ENCODE measurements around the gene PRDM8.

DNA sequence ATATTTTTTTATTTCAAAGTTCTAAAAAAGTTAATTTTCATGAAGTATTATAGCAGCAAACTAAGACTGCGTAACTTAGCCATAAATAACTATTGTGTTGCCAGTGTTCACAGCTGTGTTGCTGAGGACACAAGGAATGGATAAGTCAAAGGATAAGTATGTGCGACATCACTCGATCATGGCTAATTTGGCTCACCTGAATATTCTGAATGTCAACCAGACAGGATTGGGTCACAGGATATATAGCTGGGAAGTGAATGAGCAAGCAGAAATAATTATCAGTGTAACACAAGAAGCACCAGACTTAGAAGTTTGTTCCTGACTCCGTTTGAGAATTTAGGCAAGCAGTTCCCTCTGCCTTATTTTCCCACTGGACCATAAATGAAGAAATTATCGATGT, 33.9 kb downstream of the PRDM8 start:
- TF ChIP-seq POLR2A (IDR thresholded peaks at IDR 0.05; ENCODE audit: low read depth, low read length) (no peak), TAF1 (IDR thresholded peaks at IDR 0.05; ENCODE audit: borderline replicate concordance, low read depth, low read length) (no peak), POLR2AphosphoS5 (IDR thresholded peaks at IDR 0.05; ENCODE audit: low read depth, low read length) (no peak)
